Spleen (tissue), 11 donors: Measurements from ENCODE around the gene SUSD3. TPM values are rescaled to one million over a fixed set of nuclear protein-coding genes. Genes with fewer than 3 reads are reported as not detected.

Experiments used
- DNase-seq: peaks from one replicate; pipeline ENCODE4 v3.0.0-alpha.2; 2020
- H3K27ac ChIP-seq, 8 donors: fragments of 200-600 bp; sonication (generic) in 7 of 8; 1 replicate in 4 of 8; 2 replicates in 4 of 8; pipeline versions ENCODE4 v1.5.0 to v1.8.0; 2016 to 2021; ENCODE audit warnings: inconsistent platforms in 4 of 8, mild to moderate bottlenecking in 4 of 8, moderate library complexity in 1 of 8
- H3K27me3 ChIP-seq, 7 donors: fragments of 200-600 bp; sonication (generic) in 6 of 7; replicated peaks in 1 of 7; 1 replicate in 4 of 7; 2 replicates in 3 of 7; pipeline versions ENCODE4 v1.5.0 to v1.8.0; 2016 to 2021; ENCODE audit warnings: inconsistent platforms in 3 of 7, mild to moderate bottlenecking in 1 of 7
- H3K36me3 ChIP-seq, 6 donors: fragments of 200-600 bp; sonication (generic) in 5 of 6; 1 replicate in 4 of 6; 2 replicates in 2 of 6; pipeline versions ENCODE4 v1.5.0 to v1.8.0; 2016 to 2021; ENCODE audit warnings: inconsistent platforms in 2 of 6
- H3K4me1 ChIP-seq, 6 donors: fragments of 200-600 bp; sonication (generic) in 5 of 6; 1 replicate in 3 of 6; 2 replicates in 3 of 6; pipeline versions ENCODE4 v1.5.0 to v1.8.0; 2016 to 2021; ENCODE audit warnings: inconsistent platforms in 3 of 6
- H3K4me3 ChIP-seq, 8 donors: fragments of 200-600 bp; sonication (generic) in 7 of 8; 1 replicate in 4 of 8; 2 replicates in 4 of 8; pipeline versions ENCODE4 v1.5.0 to v1.8.0; 2016 to 2021; ENCODE audit warnings: inconsistent platforms in 4 of 8, mild to moderate bottlenecking in 4 of 8, moderate library complexity in 2 of 8
- H3K9me3 ChIP-seq, 8 donors: fragments of 200-600 bp; sonication (generic) in 7 of 8; 1 replicate in 4 of 8; 2 replicates in 4 of 8; pipeline versions ENCODE4 v1.5.0 to v1.8.0; 2016 to 2021; ENCODE audit warnings: inconsistent platforms in 4 of 8
- POLR2A ChIP-seq, 3 donors: fragments of 450-650 bp; IDR thresholded peaks; one replicate each; pipeline ENCODE4 v1.5.1; 2017; ENCODE audit warnings: antibody characterized with exemption in 3 of 3, mild to moderate bottlenecking in 1 of 3
- POLR2AphosphoS5 ChIP-seq, 3 donors: sonication (generic); formaldehyde crosslinking; IDR thresholded peaks; one replicate each; pipeline ENCODE4 v1.5.1; 2017; ENCODE audit warnings: antibody characterized with exemption in 3 of 3
- WGBS, 5 donors: extraction: QIAGEN DNeasy Blood & Tissue Kit in 3 of 5; methylation state at CpG; one replicate each; pipeline versions ENCODE4 v1.1.5 to v1.1.7; 2013 to 2018; 5-methylcytosine and 5-hydroxymethylcytosine counted together
- intact Hi-C: fragments of 100-400 bp; cut with DNase I; formaldehyde crosslinking; loops from one replicate; pipeline ENCODE4 v1.15.0; 2023; ENCODE audit warnings: low total_unique reads
- polyA plus RNA-seq, 3 donors: library from polyadenylated mRNA; stranded (reverse); fragments of 200-250 nt; gene quantifications; one replicate each; pipeline ENCODE4 v1.2.1, GENCODE V29; 2013
- total RNA-seq, 7 donors: library from RNA; depleted of rRNA in 3 of 7; stranded (reverse); fragments of >200 nt in 3 of 7; fragmentation: NEBNext Ultra II Directional in 4 of 7; extraction: Animal tissue kit (Norgen Biotek cat#: 25700) in 4 of 7; gene quantifications; one replicate each; pipeline versions ENCODE4 v1.1.0 to v1.2.1, GENCODE V29; 2016 to 2021
- TF ChIP-seq, protein P1 (sequence below), 11 experiments: fragments of 200-600 bp in 7 of 11; fragments of 450-650 bp in 4 of 11; sonication (generic) in 4 of 11; IDR thresholded peaks in 8 of 11; conservative IDR thresholded peaks in 3 of 11; 1 replicate in 7 of 11; 2 replicates in 4 of 11; pipeline versions ENCODE4 v1.4.0 to v1.8.0; 2016 to 2021; ENCODE audit warnings: antibody characterized with exemption in 11 of 11, inconsistent platforms in 4 of 11, mild to moderate bottlenecking in 1 of 11
- donor health status: healthy with polysubstance abuse.
- donor health status: DM: no; HTN: no; CAD: no; lungs with moderate emphysema.
- donor health status: DM: no; HTN: no; CAD: no.
- donor health status: Bipolar disorder and iron deficiency.
- donor health status: healthy.
- donor health status: DM: no; HTN: no; CAD: no.
- donor health status: DM: yes; HTN: yes; CAD: no.

SUSD3 gene
- total and polyA plus RNA-seq, 10 donors: 27.6 to 68.8 (median 48.3) TPM

DNA sequence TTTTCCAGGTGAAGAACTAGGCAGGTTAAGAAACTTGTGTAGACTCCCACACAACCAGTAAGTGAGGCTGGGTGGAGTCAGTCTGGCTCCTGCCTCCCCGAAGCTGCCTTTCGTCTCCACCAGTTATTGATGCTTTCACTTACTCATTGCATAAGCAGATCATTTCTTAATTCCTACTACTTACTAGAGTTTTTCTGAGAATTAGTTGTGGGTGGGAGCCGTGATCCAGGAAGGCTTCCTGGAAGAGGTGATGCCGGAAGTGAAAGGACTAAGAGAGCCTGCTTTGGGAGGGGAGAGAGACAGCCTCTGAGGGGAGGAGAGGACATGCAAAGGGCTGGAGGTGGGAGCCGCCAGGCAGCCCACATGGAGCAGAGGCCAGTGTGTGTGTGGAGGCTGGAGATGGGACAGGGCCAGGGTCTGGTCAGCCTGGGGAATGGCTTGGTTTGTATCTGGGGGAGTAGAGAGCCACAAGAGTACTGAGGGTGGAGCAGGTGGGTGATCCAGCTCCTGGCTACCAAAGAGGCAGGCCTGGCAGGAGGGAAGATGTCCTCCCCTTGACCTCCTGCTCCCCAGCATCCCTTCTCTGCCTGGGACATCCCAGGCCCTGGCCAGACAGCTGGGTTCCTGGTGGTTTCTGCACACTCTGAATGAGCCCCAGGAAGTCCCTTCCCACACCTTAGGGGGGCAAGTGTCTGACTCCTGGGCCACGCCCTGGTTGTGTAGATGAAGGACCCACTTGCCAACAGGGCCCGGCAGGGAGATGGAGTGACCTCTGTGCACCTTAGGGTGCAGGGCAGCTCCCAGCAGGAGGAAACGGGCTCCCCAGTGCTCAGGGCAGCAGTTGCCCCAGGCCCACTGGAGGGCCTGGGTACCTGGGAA, 25.3 kb downstream of the SUSD3 start:
- Histone ChIP-seq H3K27me3 (no peaks in the 10 kb centered on the region), H3K27ac (peak overlapping the region in 4 of 8 donors; percentile 13 to 60 (median 34)), H3K36me3 (peaks cover 0 to 100% (median 54%) of the 10 kb centered on the region in 6 donors), H3K4me1 (peaks cover 0 to 19% (median 11%) of the 10 kb centered on the region in 6 donors), H3K4me3 (no peak overlapping the region), H3K9me3 (peaks cover 0 to 6% (median 2%) of the 10 kb centered on the region in 8 donors)
- 70 to 83% (median 78%) methylated on average over 7 to 8 of the region's 8 CpGs for WGBS, 5 donors
- peak; percentile 53 for DNase-seq
- intact Hi-C loops: no loop called here
- no peak for TF ChIP-seq POLR2AphosphoS5 (IDR thresholded peaks at IDR 0.05)
- TF ChIP-seq POLR2A (IDR thresholded peaks at IDR 0.05): no peak

DNA sequence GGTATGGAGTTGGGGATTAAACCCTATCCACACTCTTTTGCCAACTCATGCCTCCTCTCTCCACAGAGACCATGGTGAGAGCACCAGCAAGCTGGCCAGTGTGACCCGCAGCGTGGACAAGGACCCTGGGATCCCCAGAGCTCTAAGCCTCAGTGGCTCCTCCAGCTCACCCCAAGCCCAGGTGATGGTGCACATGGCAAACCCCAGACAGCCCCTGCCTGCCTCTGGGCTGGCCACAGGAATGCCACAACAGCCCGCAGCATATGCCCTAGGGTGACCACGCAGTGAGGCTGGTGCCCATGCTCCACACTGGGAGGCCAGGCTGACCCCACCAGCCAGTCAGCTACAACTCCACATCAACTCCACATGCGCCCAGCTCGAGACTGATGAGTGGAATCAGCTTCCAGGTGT, 26.0 kb downstream of the SUSD3 start:
- intact Hi-C loops: no loop called here
- WGBS, 5 donors: 95 to 97% (median 96%) methylated on average over 4 to 6 of the region's 6 CpGs
- H3K4me1 ChIP-seq: peaks cover 0 to 19% (median 11%) of the 10 kb centered on the region in 6 donors
- TF ChIP-seq POLR2AphosphoS5 (IDR thresholded peaks at IDR 0.05): peak in 1 of 3 donors; percentile 15
- TF ChIP-seq, protein P1, sequence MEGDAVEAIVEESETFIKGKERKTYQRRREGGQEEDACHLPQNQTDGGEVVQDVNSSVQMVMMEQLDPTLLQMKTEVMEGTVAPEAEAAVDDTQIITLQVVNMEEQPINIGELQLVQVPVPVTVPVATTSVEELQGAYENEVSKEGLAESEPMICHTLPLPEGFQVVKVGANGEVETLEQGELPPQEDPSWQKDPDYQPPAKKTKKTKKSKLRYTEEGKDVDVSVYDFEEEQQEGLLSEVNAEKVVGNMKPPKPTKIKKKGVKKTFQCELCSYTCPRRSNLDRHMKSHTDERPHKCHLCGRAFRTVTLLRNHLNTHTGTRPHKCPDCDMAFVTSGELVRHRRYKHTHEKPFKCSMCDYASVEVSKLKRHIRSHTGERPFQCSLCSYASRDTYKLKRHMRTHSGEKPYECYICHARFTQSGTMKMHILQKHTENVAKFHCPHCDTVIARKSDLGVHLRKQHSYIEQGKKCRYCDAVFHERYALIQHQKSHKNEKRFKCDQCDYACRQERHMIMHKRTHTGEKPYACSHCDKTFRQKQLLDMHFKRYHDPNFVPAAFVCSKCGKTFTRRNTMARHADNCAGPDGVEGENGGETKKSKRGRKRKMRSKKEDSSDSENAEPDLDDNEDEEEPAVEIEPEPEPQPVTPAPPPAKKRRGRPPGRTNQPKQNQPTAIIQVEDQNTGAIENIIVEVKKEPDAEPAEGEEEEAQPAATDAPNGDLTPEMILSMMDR (IDR thresholded peaks at IDR 0.05 in 8 of 11, conservative IDR thresholded peaks at IDR 0.05 in 3 of 11): no peak
- TF ChIP-seq POLR2A (IDR thresholded peaks at IDR 0.05): no peak
- DNase-seq: peak; percentile 58
- no peaks in the 10 kb centered on the region for H3K27me3 ChIP-seq
- H3K4me3 ChIP-seq: no peak overlapping the region
- H3K27ac ChIP-seq: no peak overlapping the region
- H3K9me3 ChIP-seq: peaks cover 0 to 6% (median 2%) of the 10 kb centered on the region in 8 donors
- H3K36me3 ChIP-seq: peaks cover 0 to 98% (median 49%) of the 10 kb centered on the region in 6 donors

DNA sequence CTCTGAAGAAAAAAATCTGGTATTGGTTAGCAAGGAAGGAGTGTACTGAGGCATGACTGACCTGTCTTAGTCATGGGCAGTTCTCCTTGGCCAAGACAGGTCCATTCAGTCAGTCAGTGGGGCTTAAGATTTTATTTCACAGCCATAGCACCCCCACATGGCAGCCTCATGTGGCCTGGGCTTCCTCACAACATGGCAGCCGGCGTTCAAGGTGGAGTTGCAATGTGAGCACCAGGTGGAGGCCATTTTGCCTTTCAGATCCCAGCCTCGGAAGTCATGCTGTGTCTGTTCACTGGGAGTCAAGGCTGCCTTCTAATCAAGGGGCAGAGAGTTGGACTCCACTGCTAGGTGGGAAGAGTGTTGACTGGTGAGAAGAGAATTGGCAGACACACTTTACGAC, 27.2 kb downstream of the SUSD3 start:
- WGBS, 5 donors: 95 to 100% (median 97%) methylated on average over 1 to 4 of the region's 4 CpGs
- Histone ChIP-seq H3K9me3 (peaks cover 0 to 6% (median 2%) of the 10 kb centered on the region in 8 donors), H3K4me1 (peaks cover 0 to 19% (median 11%) of the 10 kb centered on the region in 6 donors), H3K27ac (no peak overlapping the region), H3K4me3 (no peak overlapping the region), H3K27me3 (no peaks in the 10 kb centered on the region), H3K36me3 (peaks cover 0 to 90% (median 38%) of the 10 kb centered on the region in 6 donors)
- DNase-seq: peak; percentile 45
- intact Hi-C loops: no loop called here
- TF ChIP-seq, protein P1 (IDR thresholded peaks at IDR 0.05 in 8 of 11, conservative IDR thresholded peaks at IDR 0.05 in 3 of 11): no peak
- TF ChIP-seq POLR2AphosphoS5 (IDR thresholded peaks at IDR 0.05): no peak

DNA sequence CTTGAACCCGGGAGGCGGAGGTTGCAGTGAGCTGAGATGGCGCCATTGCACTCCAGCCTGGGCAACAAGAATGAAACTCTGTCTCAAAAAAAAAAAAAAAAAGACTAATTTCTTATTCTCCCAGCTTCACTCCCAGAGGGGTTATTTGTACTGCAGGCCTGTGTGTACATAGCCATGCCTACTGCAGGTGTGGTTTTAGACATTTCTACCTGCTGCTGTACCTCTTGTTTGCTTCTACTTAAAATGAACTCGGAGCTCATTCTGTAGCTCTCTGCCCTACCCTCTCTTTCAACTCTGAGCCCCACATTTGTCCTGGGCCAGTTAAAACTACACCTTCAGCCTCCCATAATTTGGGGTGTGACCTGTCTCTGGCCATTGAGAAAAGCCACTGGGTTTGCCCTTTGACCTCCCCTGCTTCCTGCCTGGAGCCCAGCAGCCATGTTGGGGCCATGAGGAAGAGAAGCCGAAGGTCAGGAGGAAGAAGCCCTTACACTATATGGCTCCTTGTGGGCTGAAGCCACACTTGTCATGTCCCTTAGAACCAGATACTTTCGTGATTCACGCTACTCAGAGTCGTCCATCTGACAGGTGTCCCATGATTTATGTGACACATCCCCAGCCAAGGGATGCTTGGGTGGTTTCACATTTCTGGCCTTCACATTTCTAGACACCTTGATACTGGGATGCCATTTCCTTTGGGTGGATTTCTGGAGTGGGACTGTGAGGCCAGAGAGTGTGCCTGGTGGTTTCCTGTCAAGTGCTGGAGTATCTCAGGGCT, 28.1 kb downstream of the SUSD3 start:
- intact Hi-C loops: no loop called here
- WGBS, 5 donors: 90 to 97% (median 95%) methylated on average over 8 of the region's 8 CpGs
- Histone ChIP-seq H3K4me3 (no peak overlapping the region), H3K36me3 (peaks cover 0 to 80% (median 29%) of the 10 kb centered on the region in 6 donors), H3K9me3 (peaks cover 0 to 9% (median 2%) of the 10 kb centered on the region in 8 donors), H3K4me1 (peaks cover 0 to 25% (median 12%) of the 10 kb centered on the region in 6 donors), H3K27ac (no peak overlapping the region), H3K27me3 (no peaks in the 10 kb centered on the region)
- DNase-seq: peak; percentile 28
- no peak for TF ChIP-seq POLR2AphosphoS5 (IDR thresholded peaks at IDR 0.05)
- TF ChIP-seq, protein P1 (IDR thresholded peaks at IDR 0.05 in 8 of 11, conservative IDR thresholded peaks at IDR 0.05 in 3 of 11): no peak
- TF ChIP-seq POLR2A (IDR thresholded peaks at IDR 0.05): no peak
